ENCODE results near the gene PLXND1.
"Not testable (repeated sequence)": the region's sequence is repeated elsewhere in the genome, so short reads cannot be mapped to it uniquely, and the experiment has no call there.

Gene PLXND1

GRCh38 chr3:129614435-129614834 is 8.0 kb upstream of the PLXND1 start:
- DNase-seq (ENCODE audit: low spot score) = no peak

GRCh38 chr3:129613367-129613740 is 6.9 kb upstream of the PLXND1 start:
- DNase-seq (ENCODE audit: low spot score) = no peak

GRCh38 chr3:129612534-129613366 is 6.3 kb upstream of the PLXND1 start:
- DNase-seq (ENCODE audit: low spot score) = peak; percentile 82

- peak; percentile 82 for DNase-seq (ENCODE audit: low spot score)
Observed at GRCh38 chr3:129611812-129612533, 5.5 kb upstream of the PLXND1 start.

- DNase-seq (ENCODE audit: low spot score) = no peak
Observed at GRCh38 chr3:129611446-129611800, 4.9 kb upstream of the PLXND1 start.

GRCh38 chr3:129610794-129611445 is 4.4 kb upstream of the PLXND1 start:
- not testable (repeated sequence) for DNase-seq (ENCODE audit: low spot score)

GRCh38 chr3:129610276-129610675 is 3.8 kb upstream of the PLXND1 start:
- no peak for DNase-seq (ENCODE audit: low spot score)

- no peak for DNase-seq (ENCODE audit: low spot score)
Observed at GRCh38 chr3:129609591-129610182, 3.2 kb upstream of the PLXND1 start.

GRCh38 chr3:129608936-129609590 is 2.6 kb upstream of the PLXND1 start:
- no peak for DNase-seq (ENCODE audit: low spot score)

- no peak for DNase-seq (ENCODE audit: low spot score)
Observed at GRCh38 chr3:129608087-129608935, 1.8 kb upstream of the PLXND1 start.

GRCh38 chr3:129607391-129608068 is 1.1 kb upstream of the PLXND1 start:
- DNase-seq (ENCODE audit: low spot score) = no peak

- DNase-seq (ENCODE audit: low spot score) = peak; percentile 71
Observed at GRCh38 chr3:129605922-129606635, 397 bp downstream of the PLXND1 start.

GRCh38 chr3:129605203-129605921 is 1.1 kb downstream of the PLXND1 start:
- no peak for DNase-seq (ENCODE audit: low spot score)

GRCh38 chr3:129604767-129605166 is 1.7 kb downstream of the PLXND1 start:
- DNase-seq (ENCODE audit: low spot score) = no peak

GRCh38 chr3:129603991-129604749 is 2.3 kb downstream of the PLXND1 start:
- DNase-seq (ENCODE audit: low spot score) = no peak

- peak; percentile 59 for DNase-seq (ENCODE audit: low spot score)
Observed at GRCh38 chr3:129603561-129603942, 2.9 kb downstream of the PLXND1 start.

GRCh38 chr3:129602730-129603560 is 3.5 kb downstream of the PLXND1 start:
- peak; percentile 98 for DNase-seq (ENCODE audit: low spot score)

GRCh38 chr3:129602309-129602708 is 4.2 kb downstream of the PLXND1 start:
- no peak for DNase-seq (ENCODE audit: low spot score)
